ENCODE measurements around the gene PPP4R4.
"Not testable (repeated sequence)": the region's sequence is repeated elsewhere in the genome, so short reads cannot be mapped to it uniquely, and the experiment has no call there.

PPP4R4 gene

GRCh38 chr14:94181835-94182234 lies 7.7 kb downstream of the PPP4R4 start:
- no peak for DNase-seq

GRCh38 chr14:94192536-94192935 lies 18.4 kb downstream of the PPP4R4 start:
- no peak for DNase-seq

- DNase-seq = no peak
Measured at GRCh38 chr14:94193776-94194175, 19.7 kb downstream of the PPP4R4 start.

GRCh38 chr14:94196057-94196456 lies 21.9 kb downstream of the PPP4R4 start:
- no peak for DNase-seq

GRCh38 chr14:94203473-94204210 lies 29.5 kb downstream of the PPP4R4 start:
- DNase-seq = no peak

GRCh38 chr14:94213021-94213420 lies 38.9 kb downstream of the PPP4R4 start:
- DNase-seq = no peak

GRCh38 chr14:94213741-94214140 lies 39.6 kb downstream of the PPP4R4 start:
- DNase-seq = no peak

- no peak for DNase-seq
Measured at GRCh38 chr14:94217116-94217515, 43.0 kb downstream of the PPP4R4 start.

GRCh38 chr14:94218198-94218886 lies 44.2 kb downstream of the PPP4R4 start:
- DNase-seq = not testable (repeated sequence)

GRCh38 chr14:94224040-94224439 lies 49.9 kb downstream of the PPP4R4 start:
- DNase-seq = no peak

GRCh38 chr14:94225460-94226378 lies 51.6 kb downstream of the PPP4R4 start:
- no peak for DNase-seq

GRCh38 chr14:94227029-94227428 lies 52.9 kb downstream of the PPP4R4 start:
- DNase-seq = no peak

- DNase-seq = no peak
Measured at GRCh38 chr14:94237046-94237445, 62.9 kb downstream of the PPP4R4 start.

GRCh38 chr14:94237983-94238382 lies 63.9 kb downstream of the PPP4R4 start:
- no peak for DNase-seq

- DNase-seq = no peak
Measured at GRCh38 chr14:94239406-94239805, 65.3 kb downstream of the PPP4R4 start.

GRCh38 chr14:94244182-94244581 lies 70.1 kb downstream of the PPP4R4 start:
- no peak for DNase-seq

GRCh38 chr14:94264195-94264594 lies 90.1 kb downstream of the PPP4R4 start:
- DNase-seq = not testable (repeated sequence)

GRCh38 chr14:94267352-94267751 lies 93.2 kb downstream of the PPP4R4 start:
- no peak for DNase-seq

GRCh38 chr14:94268582-94268981 lies 94.5 kb downstream of the PPP4R4 start:
- not testable (repeated sequence) for DNase-seq

GRCh38 chr14:94269156-94269555 lies 95.0 kb downstream of the PPP4R4 start:
- no peak for DNase-seq

- not testable (repeated sequence) for DNase-seq
Measured at GRCh38 chr14:94276898-94277561, 102.9 kb downstream of the PPP4R4 start.

GRCh38 chr14:94278731-94279130 lies 104.6 kb downstream of the PPP4R4 start:
- no peak for DNase-seq
